Peyer's patch (tissue), 4 donors: ENCODE data around the gene RNF222.

Experiments
- CTCF ChIP-seq, 6 experiments: fragments of 450-650 bp in 4 of 6; fragments of 200-600 bp in 2 of 6; sonication (generic) in 1 of 6; IDR thresholded peaks; one replicate each; pipeline ENCODE4 v1.5.1; 2017 to 2019; ENCODE audit warnings: antibody characterized with exemption in 6 of 6, mild to moderate bottlenecking in 3 of 6, moderate library complexity in 1 of 6
- POLR2A ChIP-seq, 2 donors: fragments of 450-650 bp; IDR thresholded peaks; one replicate each; pipeline ENCODE4 v1.5.1; 2017; ENCODE audit warnings: antibody characterized with exemption in 2 of 2, mild to moderate bottlenecking in 2 of 2, moderate library complexity in 2 of 2

- TF ChIP-seq CTCF (IDR thresholded peaks at IDR 0.05) (no peak), POLR2A (IDR thresholded peaks at IDR 0.05) (no peak)
Measured at GRCh38 chr17:8368193-8368592, 29.4 kb downstream of the RNF222 start.
